Heart left ventricle (tissue), 16 donors: ENCODE data around the gene TBX5. TPM values are rescaled to one million over a fixed set of nuclear protein-coding genes. Genes with fewer than 3 reads are reported as not detected.

Experiments
- ATAC-seq, 4 donors: fragments of 200-7000 bp; cut with Tn5 transposase; one replicate each; pipeline ENCODE4 v1.9.1; 2020 to 2022; ENCODE audit warnings: moderate library complexity in 4 of 4, mild to moderate bottlenecking in 3 of 4, moderate number of reproducible peaks in 1 of 4
- DNase-seq, 5 donors: peaks; one replicate each; pipeline ENCODE4 v3.0.0-alpha.2; 2020
- H3K27ac ChIP-seq, 12 donors: fragments of 200-600 bp; sonication (generic) in 4 of 12; one replicate each; pipeline versions ENCODE4 v1.5.0 to v1.8.0; 2016 to 2022; ENCODE audit warnings: mild to moderate bottlenecking in 2 of 12
- H3K27me3 ChIP-seq, 9 donors: fragments of 200-600 bp; sonication (generic) in 2 of 9; one replicate each; pipeline versions ENCODE4 v1.5.1 to v1.8.0; 2016 to 2022; ENCODE audit warnings: mild to moderate bottlenecking in 3 of 9
- H3K36me3 ChIP-seq, 9 donors: fragments of 200-600 bp; sonication (generic) in 2 of 9; one replicate each; pipeline versions ENCODE4 v1.5.0 to v1.8.0; 2018 to 2022; ENCODE audit warnings: mild to moderate bottlenecking in 2 of 9
- H3K4me1 ChIP-seq, 12 donors: fragments of 200-600 bp; sonication (generic) in 4 of 12; one replicate each; pipeline versions ENCODE4 v1.5.0 to v1.8.0; 2016 to 2022; ENCODE audit warnings: mild to moderate bottlenecking in 3 of 12
- H3K4me3 ChIP-seq, 12 donors: fragments of 200-600 bp; sonication (generic) in 4 of 12; one replicate each; pipeline versions ENCODE4 v1.5.0 to v1.8.0; 2017 to 2022; ENCODE audit warnings: mild to moderate bottlenecking in 9 of 12, moderate library complexity in 4 of 12
- H3K9me3 ChIP-seq, 12 donors: fragments of 200-600 bp; sonication (generic) in 4 of 12; one replicate each; pipeline versions ENCODE4 v1.5.0 to v1.8.0; 2016 to 2022; ENCODE audit warnings: mild to moderate bottlenecking in 1 of 12
- CTCF ChIP-seq, 12 donors: fragments of 200-600 bp; sonication (generic) in 4 of 12; IDR thresholded peaks; one replicate each; pipeline versions ENCODE4 v1.5.0 to v1.8.0; 2018 to 2022; ENCODE audit warnings: antibody characterized with exemption in 12 of 12, mild to moderate bottlenecking in 5 of 12
- POLR2A ChIP-seq, 2 donors: fragments of 450-650 bp; IDR thresholded peaks; one replicate each; pipeline ENCODE4 v1.6.1; 2017; ENCODE audit warnings: antibody characterized with exemption in 2 of 2, mild to moderate bottlenecking in 2 of 2, moderate library complexity in 2 of 2
- WGBS, 4 donors: extraction: QIAGEN DNeasy Blood & Tissue Kit in 2 of 4; methylation state at CpG; one replicate each; pipeline versions ENCODE4 v1.1.5 to v1.1.7; 2013 to 2018; 5-methylcytosine and 5-hydroxymethylcytosine counted together
- intact Hi-C, 10 donors: fragments of 100-400 bp; cut with DNase I; formaldehyde crosslinking; loops; one replicate each; pipeline versions ENCODE4 v1.11.1 to v1.14.2; 2022
- polyA plus RNA-seq, 2 donors: library from polyadenylated mRNA; stranded (reverse); fragments of 200-250 nt; gene quantifications; one replicate each; pipeline ENCODE4 v1.2.3, GENCODE V29; 2013
- total RNA-seq, 9 donors: library from RNA; depleted of rRNA in 2 of 9; stranded (reverse); fragments of >200 nt in 2 of 9; fragmentation: NEBNext Ultra II Directional in 3 of 9; extraction: Animal tissue kit (Norgen Biotek cat#: 25700) in 3 of 9; gene quantifications; one replicate each; pipeline versions ENCODE4 v1.1.0 to v1.2.4, GENCODE V29; 2016 to 2023
- donor health status: ischemic (EF 13 %, LVEDD 7.1; RV severe dilation, severe dysfunction).
- donor health status: healthy with polysubstance abuse.
- donor health status: DM: no; HTN: yes; CAD: no.
- donor health status: DM: no; HTN: no; CAD: no.
- donor health status: ischemic (EF 25% LVEDD 6.9; RV normal size, moderate dysfunction).
- donor health status: ischemic (EF 25% LVEDD 5.7; RV mildly dilated, moderate dysfunction).
- donor health status: healthy.
- donor health status: DM: yes; HTN: yes; CAD: no.
- donor health status: ischemic (EF 35%, LVEDD 5.7; RV mildly dilated, moderate dysfunction).
- donor health status: nonischemic (EF 11% LVEDD 7.7; RV severe dilation, severe dysfunction).
- donor health status: DM: yes; HTN: yes; CAD: no.
- donor health status: PGD.
- donor health status: ischemic (EF 29% LVEDD 5.4; RV normal size, mild dysfunction).
- donor health status: nonischemic (EF 23%, LVEDD 6.1; RV moderate dilation, normal function).

TBX5 gene
- total and polyA plus RNA-seq, 11 donors, result 8.1 to 74.5 (median 42.5) TPM

GRCh38 chr12:114335607-114336006 is 70.3 kb downstream of the TBX5 start:
- peak in 1 of 5 donors; percentile 26 for DNase-seq
- no peak overlapping the region for H3K27ac ChIP-seq
- H3K4me3 ChIP-seq, result no peak overlapping the region
- TF ChIP-seq CTCF (IDR thresholded peaks at IDR 0.05) (no peak), POLR2A (IDR thresholded peaks at IDR 0.05) (no peak)
- peaks cover 0 to 4% (median 0%) of the 10 kb centered on the region in 9 donors for H3K27me3 ChIP-seq
- no peaks in the 10 kb centered on the region for H3K36me3 ChIP-seq
- WGBS, 4 donors, result 5 to 18% (median 11%) methylated on average over 5 of the region's 5 CpGs
- peaks cover 0 to 4% (median 0%) of the 10 kb centered on the region in 12 donors for H3K9me3 ChIP-seq
- ATAC-seq, result peak in 3 of 4 donors; percentile 39 to 83 (median 57)
- intact Hi-C loops, result no loop called here
- peaks cover 0 to 4% (median 0%) of the 10 kb centered on the region in 12 donors for H3K4me1 ChIP-seq

- DNase-seq (no peak), ATAC-seq (no peak)
- TF ChIP-seq CTCF (IDR thresholded peaks at IDR 0.05), result no peak
- no peak for TF ChIP-seq POLR2A (IDR thresholded peaks at IDR 0.05)
- WGBS, 4 donors, result 83 to 90% (median 87%) methylated on average over 5 of the region's 5 CpGs
- Histone ChIP-seq H3K36me3 (no peaks in the 10 kb centered on the region), H3K4me3 (no peak overlapping the region), H3K4me1 (peaks cover 0 to 4% (median 0%) of the 10 kb centered on the region in 12 donors), H3K9me3 (peaks cover 0 to 8% (median 0%) of the 10 kb centered on the region in 12 donors), H3K27me3 (peaks cover 0 to 4% (median 0%) of the 10 kb centered on the region in 9 donors), H3K27ac (no peak overlapping the region)
- intact Hi-C loops, result no loop called here
Observed at GRCh38 chr12:114334395-114334794, 71.5 kb downstream of the TBX5 start.

- Histone ChIP-seq H3K36me3 (no peaks in the 10 kb centered on the region), H3K4me3 (no peak overlapping the region), H3K4me1 (peaks cover 0 to 14% (median 0%) of the 10 kb centered on the region in 12 donors), H3K27ac (no peak overlapping the region), H3K27me3 (no peaks in the 10 kb centered on the region), H3K9me3 (peaks cover 0 to 18% (median 0%) of the 10 kb centered on the region in 12 donors)
- DNase-seq (no peak), ATAC-seq (peak; percentile 42 to 64 (median 58))
- WGBS, 4 donors, result 52 to 62% (median 59%) methylated on average over 2 of the region's 2 CpGs
- intact Hi-C loops, result no loop called here
- TF ChIP-seq POLR2A (IDR thresholded peaks at IDR 0.05) (no peak), CTCF (IDR thresholded peaks at IDR 0.05) (no peak)
Observed at GRCh38 chr12:114328292-114328691, 77.7 kb downstream of the TBX5 start.

GRCh38 chr12:114327765-114328164 is 78.2 kb downstream of the TBX5 start:
- H3K4me1 ChIP-seq, result peaks cover 0 to 14% (median 0%) of the 10 kb centered on the region in 12 donors
- DNase-seq (no peak), ATAC-seq (no peak)
- TF ChIP-seq POLR2A (IDR thresholded peaks at IDR 0.05) (no peak), CTCF (IDR thresholded peaks at IDR 0.05) (no peak)
- H3K27ac ChIP-seq, result no peak overlapping the region
- intact Hi-C loops, result no loop called here
- peaks cover 0 to 18% (median 0%) of the 10 kb centered on the region in 12 donors for H3K9me3 ChIP-seq
- no peak overlapping the region for H3K4me3 ChIP-seq
- no peaks in the 10 kb centered on the region for H3K36me3 ChIP-seq
- no peaks in the 10 kb centered on the region for H3K27me3 ChIP-seq
